H9 (cell line): ENCODE results near the gene RNF40. TPM values are rescaled to one million over a fixed set of nuclear protein-coding genes. Genes with fewer than 3 reads are reported as not detected.

Experiments used
- DNase-seq: peaks from one replicate; pipeline ENCODE4 v3.0.0-alpha.2; 2017
- H2AFZ ChIP-seq: one replicate; pipeline ENCODE4 v1.6.1; 2013; ENCODE audit warnings: mild to moderate bottlenecking, low read length, control low read depth, moderate library complexity
- H2AK5ac ChIP-seq: 2 replicates; pipeline ENCODE4 v1.6.1; 2013; ENCODE audit warnings: low read length, control low read depth, mixed read lengths; ENCODE audit not compliant: insufficient read length
- H2BK120ac ChIP-seq: one replicate; pipeline ENCODE4 v1.6.1; 2013; ENCODE audit warnings: low read depth, mild to moderate bottlenecking, low read length, control low read depth, inconsistent platforms; ENCODE audit not compliant: poor library complexity, severe bottlenecking
- H2BK12ac ChIP-seq: 2 replicates; pipeline ENCODE4 v1.6.1; 2013; ENCODE audit warnings: low read length, control low read depth, mixed read lengths, low read depth; ENCODE audit not compliant: insufficient read length
- H2BK15ac ChIP-seq: 2 replicates; pipeline ENCODE4 v1.6.1; 2013; ENCODE audit warnings: low read depth, low read length, control low read depth
- H2BK20ac ChIP-seq: one replicate; pipeline ENCODE4 v1.6.1; 2013; ENCODE audit warnings: low read depth, mild to moderate bottlenecking, low read length, control low read depth, inconsistent platforms; ENCODE audit not compliant: poor library complexity, severe bottlenecking
- H2BK5ac ChIP-seq: 2 replicates; pipeline ENCODE4 v1.6.1; 2013; ENCODE audit warnings: low read length, control low read depth, mixed read lengths; ENCODE audit not compliant: insufficient read length
- H3K14ac ChIP-seq: 2 replicates; pipeline ENCODE4 v1.6.1; 2013; ENCODE audit warnings: low read length, control low read depth; ENCODE audit not compliant: insufficient read depth
- H3K18ac ChIP-seq: 2 replicates; pipeline ENCODE4 v1.6.1; 2013; ENCODE audit warnings: low read depth, mild to moderate bottlenecking, mixed read lengths, low read length, control low read depth; ENCODE audit not compliant: insufficient read length
- H3K23ac ChIP-seq: 2 replicates; pipeline ENCODE4 v1.6.1; 2013; ENCODE audit warnings: low read length, control low read depth, mixed read lengths, low read depth; ENCODE audit not compliant: insufficient read length
- H3K23me2 ChIP-seq: 2 replicates; pipeline ENCODE4 v1.6.1; 2013; ENCODE audit warnings: low read depth, mild to moderate bottlenecking, mixed read lengths, low read length, control low read depth; ENCODE audit not compliant: insufficient read length, poor library complexity, severe bottlenecking
- H3K27ac ChIP-seq: 2 replicates; pipeline ENCODE4 v1.5.1; 2013; ENCODE audit warnings: low read length, control low read depth, mixed read lengths, low read depth; ENCODE audit not compliant: insufficient read length
- H3K27me3 ChIP-seq: 2 replicates; pipeline ENCODE4 v1.6.1; 2013; ENCODE audit warnings: low read length, control low read depth, inconsistent platforms; ENCODE audit not compliant: insufficient read depth
- H3K4ac ChIP-seq: 2 replicates; pipeline ENCODE4 v1.6.1; 2013; ENCODE audit warnings: low read depth, mild to moderate bottlenecking, control low read depth, inconsistent platforms, low read length, moderate library complexity
- H3K4me1 ChIP-seq: 2 replicates; pipeline ENCODE4 v1.6.1; 2013; ENCODE audit warnings: low read length, control low read depth, inconsistent platforms; ENCODE audit not compliant: insufficient read depth
- H3K4me2 ChIP-seq: 2 replicates; pipeline ENCODE4 v1.6.1; 2013; ENCODE audit warnings: low read length, control low read depth, mixed read lengths; ENCODE audit not compliant: insufficient read length, insufficient read depth
- H3K56ac ChIP-seq: 2 replicates; pipeline ENCODE4 v1.6.1; 2013; ENCODE audit warnings: low read depth, mild to moderate bottlenecking, mixed read lengths, low read length, control low read depth; ENCODE audit not compliant: insufficient read length
- H3K79me1 ChIP-seq: 2 replicates; pipeline ENCODE4 v1.6.1; 2013; ENCODE audit warnings: low read depth, mild to moderate bottlenecking, moderate library complexity, low read length, control low read depth, inconsistent platforms; ENCODE audit not compliant: insufficient read depth, poor library complexity, severe bottlenecking
- H3K79me2 ChIP-seq: 2 replicates; pipeline ENCODE4 v1.6.1; 2013; ENCODE audit warnings: low read length, control low read depth, inconsistent platforms; ENCODE audit not compliant: insufficient read depth
- H3K9ac ChIP-seq: 2 replicates; pipeline ENCODE4 v1.6.1; 2013; ENCODE audit warnings: low read length, control low read depth, mixed read lengths; ENCODE audit not compliant: insufficient read length; ENCODE audit errors: extremely low read depth
- H3K9me3 ChIP-seq: one replicate; pipeline ENCODE4 v1.6.1; 2013; ENCODE audit warnings: low read depth, low read length, inconsistent platforms; ENCODE audit not compliant: control insufficient read depth
- H3T11ph ChIP-seq: one replicate; pipeline ENCODE4 v1.6.1; 2013; ENCODE audit warnings: mild to moderate bottlenecking, low read length, control low read depth, inconsistent platforms
- H4K20me1 ChIP-seq: one replicate; pipeline ENCODE4 v1.6.1; 2013; ENCODE audit not compliant: control insufficient read depth, insufficient read length, insufficient read depth
- H4K5ac ChIP-seq: 2 replicates; pipeline ENCODE4 v1.6.1; 2013; ENCODE audit warnings: low read depth, mild to moderate bottlenecking, mixed read lengths, low read length, control low read depth; ENCODE audit not compliant: insufficient read length
- H4K8ac ChIP-seq: replicated peaks from 2 replicates; pipeline ENCODE4 v1.6.1; 2013; ENCODE audit warnings: low read length, control low read depth, mixed read lengths, low read depth; ENCODE audit not compliant: insufficient read length
- H4K91ac ChIP-seq: 2 replicates; pipeline ENCODE4 v1.6.1; 2013; ENCODE audit warnings: low read depth, mild to moderate bottlenecking, moderate library complexity, mixed read lengths, low read length, control low read depth; ENCODE audit not compliant: insufficient read length
- H3K27ac Mint-ChIP-seq, 3 experiments: 2 replicates in 2 of 3; 3 replicates in 1 of 3; pipeline ENCODE4 v1.8.0; 2020 to 2021; ENCODE audit warnings: mixed read lengths in 3 of 3, mild to moderate bottlenecking in 1 of 3, moderate library complexity in 1 of 3
- H3K27me3 Mint-ChIP-seq: 2 replicates; pipeline ENCODE4 v1.8.0; 2021; ENCODE audit warnings: low read depth, mild to moderate bottlenecking, moderate library complexity, mixed read lengths
- H3K36me3 Mint-ChIP-seq, 3 experiments: 2 replicates in 2 of 3; 3 replicates in 1 of 3; pipeline ENCODE4 v1.8.0; 2020 to 2021; ENCODE audit warnings: low read depth in 3 of 3, mixed read lengths in 3 of 3; ENCODE audit not compliant: insufficient read depth in 1 of 3
- H3K4me1 Mint-ChIP-seq, 2 experiments: 2 replicates each; pipeline ENCODE4 v1.8.0; 2020; ENCODE audit warnings: mixed read lengths in 2 of 2
- H3K4me3 Mint-ChIP-seq, 2 experiments: 2 replicates in 1 of 2; 3 replicates in 1 of 2; pipeline ENCODE4 v1.8.0; 2020 to 2021; ENCODE audit warnings: mild to moderate bottlenecking in 2 of 2, mixed read lengths in 2 of 2, moderate library complexity in 1 of 2
- H3K9me3 Mint-ChIP-seq, 2 experiments: 2 replicates in 1 of 2; 3 replicates in 1 of 2; pipeline ENCODE4 v1.8.0; 2020; ENCODE audit warnings: mild to moderate bottlenecking in 2 of 2, mixed read lengths in 2 of 2, moderate library complexity in 1 of 2
- WGBS: extraction: QIAGEN DNeasy Blood & Tissue Kit; methylation state at CpG from one replicate; pipeline ENCODE4 v1.1.7; 2013; ENCODE audit warnings: missing lambda C conversion rate, low lambda C conversion rate, mixed read lengths; ENCODE audit not compliant: insufficient read length; ENCODE audit errors: extremely low coverage; 5-methylcytosine and 5-hydroxymethylcytosine counted together
- total RNA-seq: library from RNA; stranded (reverse); gene quantifications from 2 replicates; pipeline ENCODE4 v1.2.1, GENCODE V29; 2021
- TF ChIP-seq, protein P1 (sequence below): fragments of 200-600 bp; sonication (generic); conservative IDR thresholded peaks from 3 replicates; pipeline ENCODE4 v1.8.0; 2021; ENCODE audit warnings: antibody characterized with exemption, mild to moderate bottlenecking

RNF40 gene
- total RNA-seq, 1 experiment from 2014 or later = 103 TPM

- Histone ChIP-seq H3K14ac (no peak overlapping the region), H2AFZ (no peak overlapping the region), H3K23me2 (peaks cover 4% of the 10 kb centered on the region), H2BK5ac (no peak overlapping the region), H3K56ac (no peak overlapping the region), H2BK120ac (no peak overlapping the region), H3K9me3 (no peaks in the 10 kb centered on the region), H3K27me3 (no peaks in the 10 kb centered on the region), H4K20me1 (peaks cover under 1% of the 10 kb centered on the region), H2BK15ac (no peak overlapping the region), H3K4ac (no peak overlapping the region), H3T11ph (no peak overlapping the region), H3K79me2 (no peaks in the 10 kb centered on the region), H3K27ac (no peak overlapping the region), H3K4me2 (no peak overlapping the region), H4K5ac (no peak overlapping the region), H4K91ac (no peak overlapping the region), H2BK20ac (no peak overlapping the region), H3K9ac (no peak overlapping the region), H3K18ac (no peak overlapping the region), H3K79me1 (no peaks in the 10 kb centered on the region), H4K8ac (no peak overlapping the region), H2AK5ac (no peak overlapping the region), H2BK12ac (no peak overlapping the region), H3K23ac (no peak overlapping the region), H3K4me1 (no peaks in the 10 kb centered on the region)
- Mint-ChIP-seq H3K4me1 (peaks cover 18 to 24% of the 10 kb centered on the region in 2 experiments), H3K4me3 (peak overlapping the region in 1 of 2 experiments; percentile 96; a peak in 4 of 5 replicates), H3K36me3 (peaks cover 10 to 36% (median 21%) of the 10 kb centered on the region in 3 experiments), H3K27ac (no peak overlapping the region), H3K9me3 (no peaks in the 10 kb centered on the region), H3K27me3 (peaks cover 3% of the 10 kb centered on the region; the same call in 1 of the 2 replicates)
- no CpG with 5 or more reads among the region's 7 CpGs for WGBS
- DNase-seq = no peak
- TF ChIP-seq, protein P1, sequence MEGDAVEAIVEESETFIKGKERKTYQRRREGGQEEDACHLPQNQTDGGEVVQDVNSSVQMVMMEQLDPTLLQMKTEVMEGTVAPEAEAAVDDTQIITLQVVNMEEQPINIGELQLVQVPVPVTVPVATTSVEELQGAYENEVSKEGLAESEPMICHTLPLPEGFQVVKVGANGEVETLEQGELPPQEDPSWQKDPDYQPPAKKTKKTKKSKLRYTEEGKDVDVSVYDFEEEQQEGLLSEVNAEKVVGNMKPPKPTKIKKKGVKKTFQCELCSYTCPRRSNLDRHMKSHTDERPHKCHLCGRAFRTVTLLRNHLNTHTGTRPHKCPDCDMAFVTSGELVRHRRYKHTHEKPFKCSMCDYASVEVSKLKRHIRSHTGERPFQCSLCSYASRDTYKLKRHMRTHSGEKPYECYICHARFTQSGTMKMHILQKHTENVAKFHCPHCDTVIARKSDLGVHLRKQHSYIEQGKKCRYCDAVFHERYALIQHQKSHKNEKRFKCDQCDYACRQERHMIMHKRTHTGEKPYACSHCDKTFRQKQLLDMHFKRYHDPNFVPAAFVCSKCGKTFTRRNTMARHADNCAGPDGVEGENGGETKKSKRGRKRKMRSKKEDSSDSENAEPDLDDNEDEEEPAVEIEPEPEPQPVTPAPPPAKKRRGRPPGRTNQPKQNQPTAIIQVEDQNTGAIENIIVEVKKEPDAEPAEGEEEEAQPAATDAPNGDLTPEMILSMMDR = no peak
Observed at GRCh38 chr16:30777591-30778297, 15.6 kb downstream of the RNF40 start.
